CD4-positive, alpha-beta T cell treated with Interleukin-17A for 1 hour (primary cell): ENCODE data around the gene DCAF5.
"Not testable (repeated sequence)": the region's sequence is repeated elsewhere in the genome, so short reads cannot be mapped to it uniquely, and the experiment has no call there.

Experiments used
- DNase-seq: peaks from one replicate; pipeline ENCODE4 v3.0.0-alpha.2; 2020

The DCAF5 gene

DNA sequence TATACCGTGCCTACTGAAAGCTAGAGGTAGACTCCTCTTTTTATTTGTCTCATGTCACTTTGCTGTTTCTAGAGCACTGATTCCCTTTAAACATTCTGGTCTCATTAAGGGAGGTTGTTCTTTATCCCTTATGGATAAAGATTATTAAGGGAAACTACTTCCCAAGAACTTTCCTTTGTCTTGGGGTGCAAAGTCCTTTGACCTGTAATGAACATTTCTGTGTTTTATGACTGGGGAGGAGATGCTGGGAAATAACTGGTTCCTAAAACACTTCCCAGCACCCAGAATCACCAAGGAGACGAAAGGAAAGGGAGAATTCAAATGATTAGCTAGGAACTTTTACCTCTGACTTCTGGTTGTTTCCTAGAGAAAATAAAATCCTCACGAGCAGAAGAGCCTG is 110.6 kb downstream of the DCAF5 start:
- DNase-seq, result no peak

GRCh38 chr14:69041783-69042182 is 111.1 kb downstream of the DCAF5 start:
- no peak for DNase-seq

DNA sequence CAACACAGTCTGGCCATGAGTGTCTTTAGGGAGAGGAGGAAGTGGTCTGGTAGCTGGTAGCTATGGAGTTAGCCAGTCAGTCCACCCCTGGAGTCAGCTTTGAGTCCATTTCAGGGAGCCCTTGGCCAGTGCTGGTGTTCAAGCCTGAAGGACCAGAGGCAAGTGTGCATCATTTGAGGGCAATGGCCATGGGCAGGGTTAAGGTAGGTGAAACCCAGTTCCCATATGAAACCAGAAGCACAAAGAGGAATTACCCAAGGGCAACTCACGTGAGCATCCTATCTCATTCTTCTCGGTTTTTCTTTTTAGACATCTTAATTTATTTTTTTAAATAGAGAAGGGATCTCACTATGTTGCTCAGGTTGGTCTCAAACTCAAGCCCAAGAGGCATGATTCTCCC is 112.6 kb downstream of the DCAF5 start:
- peak; percentile 10 for DNase-seq

DNA sequence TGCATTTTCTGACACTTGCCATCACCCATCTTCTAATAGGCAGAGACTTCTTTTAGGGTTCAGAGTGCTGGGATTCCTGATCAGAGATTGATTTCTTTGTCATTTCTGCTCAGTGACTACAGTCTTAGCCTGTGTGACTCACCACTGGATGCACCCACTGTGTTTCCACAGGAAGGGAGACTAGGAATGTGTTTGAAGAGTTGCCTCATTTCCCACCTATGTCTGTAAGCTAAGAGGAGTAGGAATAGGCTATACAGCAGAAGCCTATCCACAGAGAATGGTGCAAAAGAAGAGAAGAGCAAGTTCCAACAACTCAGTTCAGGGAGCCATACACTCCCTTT is 113.7 kb downstream of the DCAF5 start:
- no peak for DNase-seq

GRCh38 chr14:69038455-69039287 is 114.2 kb downstream of the DCAF5 start:
- DNase-seq, result no peak

- no peak for DNase-seq
Measured at GRCh38 chr14:69037790-69038454, 115.0 kb downstream of the DCAF5 start.

GRCh38 chr14:69036757-69037506 is 116.0 kb downstream of the DCAF5 start:
- no peak for DNase-seq

DNA sequence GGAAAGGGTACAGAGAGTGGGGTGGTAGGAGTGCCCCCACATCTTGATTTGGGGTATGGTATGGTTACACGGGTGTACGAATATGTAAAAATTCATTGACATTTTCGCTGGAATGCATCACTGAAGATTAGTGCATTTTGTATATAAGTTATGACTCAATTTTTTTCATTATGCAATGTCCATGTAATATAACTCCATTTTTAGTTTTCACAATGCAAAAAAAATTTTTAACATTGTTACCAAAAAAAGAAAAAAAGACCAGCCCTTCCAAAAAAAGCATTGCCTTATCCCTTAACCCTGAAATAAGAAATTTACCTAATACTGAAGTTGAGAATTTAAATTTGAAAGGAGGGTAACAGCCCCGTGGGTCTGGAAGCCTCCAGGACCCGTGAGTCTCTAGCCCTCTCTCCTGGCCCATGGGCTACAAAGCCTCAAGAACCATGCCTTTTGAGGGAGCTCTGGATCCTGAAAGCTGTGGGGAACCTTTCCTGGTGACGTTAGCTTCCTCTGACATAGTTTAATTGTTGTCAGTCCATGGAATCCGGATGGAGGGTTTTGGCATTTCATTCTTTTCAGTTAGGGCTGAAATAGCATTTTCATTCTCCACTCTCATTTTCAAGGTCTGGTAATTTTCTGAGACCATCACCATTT is 118.2 kb downstream of the DCAF5 start:
- no peak for DNase-seq

GRCh38 chr14:69027242-69027913 is 125.5 kb downstream of the DCAF5 start:
- no peak for DNase-seq

DNA sequence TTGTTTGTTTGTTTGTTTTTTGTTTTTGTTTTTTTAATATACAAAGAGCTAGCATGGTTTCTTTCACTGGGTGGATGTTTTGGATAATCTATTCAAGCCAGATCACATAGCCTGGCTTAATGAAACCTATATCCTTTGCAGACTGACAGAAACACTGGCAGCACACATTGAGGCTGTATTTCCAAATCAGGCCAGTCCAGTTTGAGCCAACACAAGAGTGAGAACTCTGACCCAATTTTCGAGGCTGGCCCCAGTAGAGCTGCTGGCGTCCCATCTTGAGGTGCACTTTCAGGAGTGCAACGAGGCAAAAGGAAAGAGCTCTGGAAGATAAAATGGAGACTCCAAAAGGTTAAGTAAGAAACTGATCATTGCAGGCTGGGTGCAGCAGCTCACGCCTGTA is 129.9 kb downstream of the DCAF5 start:
- no peak for DNase-seq

- DNase-seq, result not testable (repeated sequence)
Measured at GRCh38 chr14:69022093-69022492, 130.8 kb downstream of the DCAF5 start.

DNA sequence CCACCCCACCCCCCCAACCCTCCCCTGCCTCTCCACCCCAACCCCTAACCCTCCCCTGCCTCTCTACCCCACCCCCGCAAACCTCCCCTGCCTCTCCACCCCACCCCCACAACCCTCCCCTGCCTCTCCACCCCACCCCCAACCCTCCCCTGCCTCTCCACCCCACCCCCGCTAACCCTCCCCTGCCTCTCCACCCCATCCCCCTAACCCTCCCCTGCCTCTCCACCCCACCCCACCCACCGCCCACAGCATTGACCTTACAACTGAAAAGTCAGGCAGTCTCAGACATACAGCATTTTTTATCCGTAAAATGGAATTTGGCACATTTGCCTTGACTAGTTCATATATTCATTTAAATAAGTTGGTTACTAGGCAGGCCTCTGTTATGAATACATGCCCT is 135.2 kb downstream of the DCAF5 start:
- DNase-seq, result no peak

DNA sequence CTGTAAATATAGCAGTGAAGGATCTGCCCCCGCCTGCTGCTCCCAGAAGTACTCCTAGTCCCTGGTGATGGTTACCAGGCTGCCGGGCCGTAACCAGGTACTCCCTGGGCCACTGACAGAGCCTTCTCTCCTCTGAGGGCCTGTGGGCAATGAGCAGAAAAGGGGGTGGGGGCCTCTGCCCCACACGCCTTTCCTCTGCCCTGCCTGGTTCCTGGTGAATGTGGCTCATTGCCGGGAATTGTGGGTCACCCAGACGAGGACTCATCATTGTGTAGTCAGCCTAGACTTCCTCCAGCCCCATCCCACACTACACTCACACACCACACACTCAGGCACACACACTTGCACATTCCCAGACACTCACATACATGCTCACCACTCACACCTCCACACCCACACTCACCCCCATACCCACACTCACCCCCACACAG is 138.1 kb downstream of the DCAF5 start:
- DNase-seq, result no peak

DNA sequence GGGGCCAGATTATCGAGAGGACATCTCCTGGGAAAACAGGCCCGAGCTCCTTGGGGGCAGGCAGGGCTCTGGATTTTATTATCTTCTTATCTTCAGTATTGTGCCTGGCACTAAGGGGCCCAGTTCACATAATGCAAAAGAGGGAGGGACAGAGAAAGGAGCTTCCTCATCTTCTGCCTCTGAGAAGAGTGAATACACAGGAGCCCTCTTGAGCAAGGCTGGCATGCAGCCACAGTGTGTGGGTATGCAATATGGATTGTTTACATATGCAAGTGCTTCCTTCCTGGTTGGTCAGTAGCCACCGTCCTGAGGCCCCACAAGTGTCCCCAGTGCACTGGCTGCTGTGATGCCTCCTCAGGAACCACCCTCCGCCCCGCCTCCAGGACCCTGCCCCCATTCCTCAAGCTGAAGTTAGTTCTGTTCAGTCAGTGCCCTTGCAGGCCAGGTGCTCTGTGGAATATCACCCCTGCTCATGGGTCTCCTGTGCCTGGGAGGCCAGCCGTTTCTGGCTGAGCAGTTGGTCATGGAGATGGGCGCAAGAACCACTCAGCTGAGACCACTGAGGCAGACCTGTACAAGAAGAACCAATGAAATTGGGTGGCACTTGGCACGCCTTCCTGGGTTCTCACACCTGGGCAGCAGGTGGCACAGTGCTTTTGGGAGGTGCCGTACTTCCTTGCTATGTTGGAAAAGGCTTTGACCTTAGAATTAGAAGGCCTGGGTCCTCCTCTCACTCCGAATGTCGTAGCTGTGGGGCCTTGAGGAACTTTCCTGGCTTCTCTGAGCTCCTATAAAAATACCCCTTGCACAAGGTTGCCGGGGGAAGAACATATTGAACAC is 138.8 kb downstream of the DCAF5 start:
- DNase-seq, result peak; percentile 8

DNA sequence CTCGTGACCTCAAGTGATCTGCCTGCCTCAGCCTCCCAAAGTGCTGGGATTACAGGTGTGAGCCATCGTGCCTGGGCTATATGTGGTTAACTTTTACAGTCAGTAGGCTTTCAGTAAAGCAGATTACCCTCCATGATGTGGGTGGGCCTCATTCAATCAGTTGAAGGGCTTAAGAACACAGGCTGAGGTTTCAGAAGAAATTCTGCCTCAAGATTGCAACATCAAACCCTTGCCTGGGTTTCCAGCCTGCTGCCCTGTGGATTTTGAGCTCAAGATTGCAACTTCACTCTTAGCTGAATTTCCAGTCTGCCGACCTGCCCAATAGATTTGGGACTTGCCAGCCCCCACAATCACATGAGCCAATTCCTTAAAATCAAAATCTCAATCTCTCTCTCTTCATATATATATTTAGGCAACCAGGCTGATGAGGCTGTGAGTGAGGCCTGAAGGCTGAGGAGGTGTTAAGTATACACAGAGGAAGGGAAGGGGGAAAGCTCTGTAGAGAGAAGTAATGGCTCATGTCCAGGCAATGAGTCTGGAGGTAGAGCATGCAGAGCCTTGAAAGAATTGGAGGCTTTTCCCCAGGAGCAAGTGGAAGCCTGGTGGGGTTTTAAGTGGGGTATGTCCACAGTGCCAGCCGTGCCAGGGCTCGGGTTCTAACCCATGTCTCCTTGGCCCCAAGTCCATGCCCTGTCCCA is 140.5 kb downstream of the DCAF5 start:
- DNase-seq, result no peak

GRCh38 chr14:69010648-69011047 is 142.3 kb downstream of the DCAF5 start:
- DNase-seq, result no peak

DNA sequence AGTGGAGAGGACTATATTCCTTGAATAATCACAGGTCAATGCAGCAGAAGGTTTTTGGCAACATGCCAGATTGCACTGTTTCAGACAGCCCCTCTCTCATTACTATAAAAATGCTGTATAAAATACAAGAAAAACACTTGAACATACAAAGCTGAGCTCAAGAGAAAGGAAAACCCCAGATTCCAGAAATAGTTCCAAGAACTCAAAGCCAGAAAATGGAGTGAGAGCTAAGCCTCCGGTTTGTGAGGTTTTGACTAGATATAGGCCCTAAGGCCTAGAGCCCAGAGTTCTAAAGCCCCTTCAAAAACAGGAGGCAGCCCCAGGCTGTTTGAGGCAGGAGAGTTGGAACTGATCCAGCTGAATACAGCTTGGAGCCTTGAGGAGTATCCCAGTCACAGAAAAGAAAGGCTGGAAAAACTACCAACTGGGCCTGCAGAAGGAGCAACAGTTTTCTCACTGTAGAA is 144.5 kb downstream of the DCAF5 start:
- no peak for DNase-seq

GRCh38 chr14:69006346-69006745 is 146.6 kb downstream of the DCAF5 start:
- no peak for DNase-seq

DNA sequence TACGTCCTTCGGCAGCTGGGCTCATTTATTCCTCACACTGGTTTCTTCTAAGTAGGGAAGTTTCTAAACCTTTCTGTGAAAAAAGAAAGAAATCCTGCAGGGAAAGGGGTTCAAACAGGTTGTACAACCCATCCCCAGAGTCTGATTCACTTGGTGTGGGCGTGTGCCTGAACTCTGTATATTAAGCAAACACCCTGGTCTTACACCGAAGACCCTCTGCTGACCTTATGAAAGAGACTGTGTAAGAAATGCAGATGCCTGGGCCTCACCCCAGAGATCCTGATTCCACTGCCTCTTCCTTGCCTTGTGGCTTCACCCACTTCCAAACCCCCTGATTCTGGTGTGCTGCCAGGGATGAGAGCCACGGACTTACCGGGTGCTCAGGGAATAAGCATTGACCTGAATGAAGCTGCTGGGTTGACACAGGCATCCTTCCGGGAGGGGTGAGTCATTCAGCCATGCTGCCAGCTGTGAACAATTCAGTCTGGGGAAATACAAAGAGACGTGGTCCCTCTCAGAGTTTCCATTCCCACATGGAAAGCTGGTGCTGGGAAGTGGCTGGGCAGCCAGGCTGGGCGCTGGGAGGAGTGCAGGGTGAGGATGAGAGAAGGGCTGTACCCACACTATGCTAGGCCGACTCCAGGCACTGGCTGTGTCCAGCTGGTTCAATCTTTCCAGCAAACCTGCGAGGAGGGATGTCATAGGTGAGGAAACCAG is 147.3 kb downstream of the DCAF5 start:
- DNase-seq, result no peak

DNA sequence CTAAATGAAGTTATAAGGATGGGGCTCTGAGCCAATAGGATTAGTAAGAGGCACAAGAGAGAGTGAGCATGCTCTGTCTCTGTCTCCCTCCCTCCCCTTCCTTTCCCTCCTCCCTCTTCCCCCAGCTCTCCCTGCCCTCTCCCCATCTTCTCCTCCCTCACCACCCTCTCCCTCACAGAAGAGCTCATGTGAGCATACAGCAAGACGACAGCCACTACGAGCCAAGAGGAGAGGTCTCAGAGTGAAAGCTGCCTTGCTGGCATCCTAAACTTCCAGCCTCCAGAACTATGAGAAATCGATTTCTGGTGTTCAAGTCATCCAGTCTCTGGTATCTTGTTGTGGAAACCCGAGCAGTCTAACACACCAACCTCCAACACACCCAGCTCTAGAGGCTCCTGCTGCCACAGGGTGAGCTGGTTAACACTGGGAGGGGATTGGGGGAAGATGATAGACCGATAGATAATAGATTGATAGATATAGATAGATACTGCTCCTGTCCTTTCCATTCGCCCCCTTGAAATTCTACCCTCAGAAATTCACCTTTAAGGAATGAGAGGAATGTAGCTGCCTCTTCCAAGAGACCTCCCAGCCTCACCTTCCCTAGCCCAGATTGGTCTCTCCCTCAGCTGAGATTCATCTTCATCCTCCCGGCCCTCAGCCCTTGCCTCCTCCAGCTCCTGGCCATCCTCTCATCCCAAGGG is 148.0 kb downstream of the DCAF5 start:
- no peak for DNase-seq
